ENCODE data around the gene HSF2. TPM values are rescaled to one million over a fixed set of nuclear protein-coding genes. Genes with fewer than 3 reads are reported as not detected.

Gene HSF2
- total and polyA plus RNA-seq, 2 of the 13 experiments (the other 11 are each of a cell fraction or from before 2014, with no cell fraction given), result 24.8 to 26.4 TPM

DNA sequence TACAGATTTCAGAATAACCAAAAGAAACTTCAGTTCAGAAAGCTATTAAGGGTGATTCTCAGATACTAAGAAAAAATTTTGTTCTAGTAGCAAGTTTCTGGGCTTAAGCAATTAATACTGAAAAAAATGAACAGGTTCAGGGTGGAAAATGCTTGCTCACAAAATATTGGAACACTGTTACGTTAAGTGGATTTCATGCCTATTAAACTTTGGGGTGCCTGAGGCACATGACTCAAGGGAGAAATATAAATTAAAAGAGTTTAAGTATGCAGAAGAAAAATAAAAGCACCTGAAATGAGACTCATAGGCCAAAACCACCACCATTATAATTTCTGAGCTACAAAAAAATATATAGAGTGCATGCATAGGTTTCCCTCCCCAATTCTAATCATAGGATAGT, 32.3 kb upstream of the HSF2 start:
- Histone ChIP-seq H3K27ac (ENCODE audit: extremely low read length, insufficient read depth, low read length) (no peak overlapping the region), H2AFZ (ENCODE audit: low read length) (no peak overlapping the region), H3K4me2 (ENCODE audit: low read depth, low read length) (no peak overlapping the region), H3K4me3 (replicated peaks in 1 of 3; ENCODE audit: insufficient read depth in 1 of 3, low read depth in 2 of 3, low read length in 3 of 3) (no peak overlapping the region), H3K79me2 (ENCODE audit: insufficient read depth, low read length) (no peaks in the 10 kb centered on the region), H4K20me1 (ENCODE audit: insufficient read depth, low read length) (no peaks in the 10 kb centered on the region), H3K4me1 (ENCODE audit: insufficient read depth, low read length) (no peaks in the 10 kb centered on the region), H3K9ac (ENCODE audit: insufficient read depth, low read depth, low read length) (no peak overlapping the region), H3K27me3 (ENCODE audit: control insufficient read depth in 1 of 2, insufficient read depth in 2 of 2, low read length in 2 of 2) (no peaks in the 10 kb centered on the region; a peak in 1 of 5 replicates), H3K9me3 (ENCODE audit: low read length) (no peaks in the 10 kb centered on the region), H3K36me3 (replicated peaks in 1 of 2; ENCODE audit: control insufficient read depth in 1 of 2, insufficient read depth in 2 of 2, low read length in 2 of 2) (no peaks in the 10 kb centered on the region)
- WGBS (ENCODE audit: low lambda C conversion rate), result 4% methylated on average over 1 of the region's 1 CpG
- no peak for DNase-seq (ENCODE audit: low spot score)
- CTCF ChIA-PET (ENCODE audit: low intra/inter-chr PET ratio, low total read pairs), result no interaction called here
- intact Hi-C loops (cut with micrococcal nuclease; ENCODE audit: unreplicated experiment) (no loop called here), in situ Hi-C loops (cut with HindIII; ENCODE audit: extremely low pct_ligation_motif_present, low pct_unique_long_range_greater_than_20kb) (no loop called here)
- FAIRE-seq, result no peak
- POLR2A ChIA-PET, result no interaction called here
- ATAC-seq, result no peak
- no TSS peak for BruUV-seq (replicated peaks)
- TF ChIP-seq ZNF12 (CRISPR knock-in tag; IDR thresholded peaks at IDR 0.05) (no peak), ZNF660 (CRISPR knock-in tag; IDR thresholded peaks at IDR 0.05; ENCODE audit: borderline replicate concordance, low read depth) (no peak), ZNF354B (CRISPR knock-in tag; IDR thresholded peaks at IDR 0.05) (no peak), ZNF382 (CRISPR knock-in tag; IDR thresholded peaks at IDR 0.05; ENCODE audit: borderline replicate concordance) (no peak), ELF3 (CRISPR knock-in tag; IDR thresholded peaks at IDR 0.05) (no peak), FIP1L1 (IDR thresholded peaks at IDR 0.05; ENCODE audit: borderline replicate concordance, insufficient read depth, low read depth, low read length) (no peak)
- TF ChIP-seq, protein P1, sequence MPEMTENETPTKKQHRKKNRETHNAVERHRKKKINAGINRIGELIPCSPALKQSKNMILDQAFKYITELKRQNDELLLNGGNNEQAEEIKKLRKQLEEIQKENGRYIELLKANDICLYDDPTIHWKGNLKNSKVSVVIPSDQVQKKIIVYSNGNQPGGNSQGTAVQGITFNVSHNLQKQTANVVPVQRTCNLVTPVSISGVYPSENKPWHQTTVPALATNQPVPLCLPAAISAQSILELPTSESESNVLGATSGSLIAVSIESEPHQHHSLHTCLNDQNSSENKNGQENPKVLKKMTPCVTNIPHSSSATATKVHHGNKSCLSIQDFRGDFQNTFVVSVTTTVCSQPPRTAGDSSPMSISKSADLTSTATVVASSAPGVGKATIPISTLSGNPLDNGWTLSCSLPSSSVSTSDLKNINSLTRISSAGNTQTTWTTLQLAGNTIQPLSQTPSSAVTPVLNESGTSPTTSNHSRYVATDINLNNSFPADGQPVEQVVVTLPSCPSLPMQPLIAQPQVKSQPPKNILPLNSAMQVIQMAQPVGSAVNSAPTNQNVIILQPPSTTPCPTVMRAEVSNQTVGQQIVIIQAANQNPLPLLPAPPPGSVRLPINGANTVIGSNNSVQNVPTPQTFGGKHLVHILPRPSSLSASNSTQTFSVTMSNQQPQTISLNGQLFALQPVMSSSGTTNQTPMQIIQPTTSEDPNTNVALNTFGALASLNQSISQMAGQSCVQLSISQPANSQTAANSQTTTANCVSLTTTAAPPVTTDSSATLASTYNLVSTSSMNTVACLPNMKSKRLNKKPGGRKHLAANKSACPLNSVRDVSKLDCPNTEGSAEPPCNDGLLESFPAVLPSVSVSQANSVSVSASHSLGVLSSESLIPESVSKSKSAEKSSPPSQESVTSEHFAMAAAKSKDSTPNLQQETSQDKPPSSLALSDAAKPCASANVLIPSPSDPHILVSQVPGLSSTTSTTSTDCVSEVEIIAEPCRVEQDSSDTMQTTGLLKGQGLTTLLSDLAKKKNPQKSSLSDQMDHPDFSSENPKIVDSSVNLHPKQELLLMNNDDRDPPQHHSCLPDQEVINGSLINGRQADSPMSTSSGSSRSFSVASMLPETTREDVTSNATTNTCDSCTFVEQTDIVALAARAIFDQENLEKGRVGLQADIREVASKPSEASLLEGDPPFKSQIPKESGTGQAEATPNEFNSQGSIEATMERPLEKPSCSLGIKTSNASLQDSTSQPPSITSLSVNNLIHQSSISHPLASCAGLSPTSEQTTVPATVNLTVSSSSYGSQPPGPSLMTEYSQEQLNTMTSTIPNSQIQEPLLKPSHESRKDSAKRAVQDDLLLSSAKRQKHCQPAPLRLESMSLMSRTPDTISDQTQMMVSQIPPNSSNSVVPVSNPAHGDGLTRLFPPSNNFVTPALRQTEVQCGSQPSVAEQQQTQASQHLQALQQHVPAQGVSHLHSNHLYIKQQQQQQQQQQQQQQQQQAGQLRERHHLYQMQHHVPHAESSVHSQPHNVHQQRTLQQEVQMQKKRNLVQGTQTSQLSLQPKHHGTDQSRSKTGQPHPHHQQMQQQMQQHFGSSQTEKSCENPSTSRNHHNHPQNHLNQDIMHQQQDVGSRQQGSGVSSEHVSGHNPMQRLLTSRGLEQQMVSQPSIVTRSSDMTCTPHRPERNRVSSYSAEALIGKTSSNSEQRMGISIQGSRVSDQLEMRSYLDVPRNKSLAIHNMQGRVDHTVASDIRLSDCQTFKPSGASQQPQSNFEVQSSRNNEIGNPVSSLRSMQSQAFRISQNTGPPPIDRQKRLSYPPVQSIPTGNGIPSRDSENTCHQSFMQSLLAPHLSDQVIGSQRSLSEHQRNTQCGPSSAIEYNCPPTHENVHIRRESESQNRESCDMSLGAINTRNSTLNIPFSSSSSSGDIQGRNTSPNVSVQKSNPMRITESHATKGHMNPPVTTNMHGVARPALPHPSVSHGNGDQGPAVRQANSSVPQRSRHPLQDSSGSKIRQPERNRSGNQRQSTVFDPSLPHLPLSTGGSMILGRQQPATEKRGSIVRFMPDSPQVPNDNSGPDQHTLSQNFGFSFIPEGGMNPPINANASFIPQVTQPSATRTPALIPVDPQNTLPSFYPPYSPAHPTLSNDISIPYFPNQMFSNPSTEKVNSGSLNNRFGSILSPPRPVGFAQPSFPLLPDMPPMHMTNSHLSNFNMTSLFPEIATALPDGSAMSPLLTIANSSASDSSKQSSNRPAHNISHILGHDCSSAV (CRISPR knock-in tag; IDR thresholded peaks at IDR 0.05; ENCODE audit: borderline replicate concordance), result no peak
- TF ChIP-seq, protein P2, sequence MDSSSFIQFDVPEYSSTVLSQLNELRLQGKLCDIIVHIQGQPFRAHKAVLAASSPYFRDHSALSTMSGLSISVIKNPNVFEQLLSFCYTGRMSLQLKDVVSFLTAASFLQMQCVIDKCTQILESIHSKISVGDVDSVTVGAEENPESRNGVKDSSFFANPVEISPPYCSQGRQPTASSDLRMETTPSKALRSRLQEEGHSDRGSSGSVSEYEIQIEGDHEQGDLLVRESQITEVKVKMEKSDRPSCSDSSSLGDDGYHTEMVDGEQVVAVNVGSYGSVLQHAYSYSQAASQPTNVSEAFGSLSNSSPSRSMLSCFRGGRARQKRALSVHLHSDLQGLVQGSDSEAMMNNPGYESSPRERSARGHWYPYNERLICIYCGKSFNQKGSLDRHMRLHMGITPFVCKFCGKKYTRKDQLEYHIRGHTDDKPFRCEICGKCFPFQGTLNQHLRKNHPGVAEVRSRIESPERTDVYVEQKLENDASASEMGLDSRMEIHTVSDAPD (CRISPR knock-in tag; IDR thresholded peaks at IDR 0.05), result no peak
- TF ChIP-seq, protein P3, sequence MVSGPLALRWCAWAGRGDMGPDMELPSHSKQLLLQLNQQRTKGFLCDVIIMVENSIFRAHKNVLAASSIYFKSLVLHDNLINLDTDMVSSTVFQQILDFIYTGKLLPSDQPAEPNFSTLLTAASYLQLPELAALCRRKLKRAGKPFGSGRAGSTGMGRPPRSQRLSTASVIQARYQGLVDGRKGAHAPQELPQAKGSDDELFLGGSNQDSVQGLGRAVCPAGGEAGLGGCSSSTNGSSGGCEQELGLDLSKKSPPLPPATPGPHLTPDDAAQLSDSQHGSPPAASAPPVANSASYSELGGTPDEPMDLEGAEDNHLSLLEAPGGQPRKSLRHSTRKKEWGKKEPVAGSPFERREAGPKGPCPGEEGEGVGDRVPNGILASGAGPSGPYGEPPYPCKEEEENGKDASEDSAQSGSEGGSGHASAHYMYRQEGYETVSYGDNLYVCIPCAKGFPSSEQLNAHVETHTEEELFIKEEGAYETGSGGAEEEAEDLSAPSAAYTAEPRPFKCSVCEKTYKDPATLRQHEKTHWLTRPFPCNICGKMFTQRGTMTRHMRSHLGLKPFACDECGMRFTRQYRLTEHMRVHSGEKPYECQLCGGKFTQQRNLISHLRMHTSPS (CRISPR knock-in tag; IDR thresholded peaks at IDR 0.05; ENCODE audit: low read depth), result no peak
